HG03159 (cell line): ENCODE data around the gene OTOF.

ENCODE experiments used
- ATAC-seq: cut with Tn5 transposase; IDR thresholded peaks from one replicate; pipeline ENCODE4 v1.9.1; 2021; ENCODE audit warnings: mild to moderate bottlenecking, moderate library complexity; ENCODE audit not compliant: unreplicated experiment

Gene OTOF

DNA sequence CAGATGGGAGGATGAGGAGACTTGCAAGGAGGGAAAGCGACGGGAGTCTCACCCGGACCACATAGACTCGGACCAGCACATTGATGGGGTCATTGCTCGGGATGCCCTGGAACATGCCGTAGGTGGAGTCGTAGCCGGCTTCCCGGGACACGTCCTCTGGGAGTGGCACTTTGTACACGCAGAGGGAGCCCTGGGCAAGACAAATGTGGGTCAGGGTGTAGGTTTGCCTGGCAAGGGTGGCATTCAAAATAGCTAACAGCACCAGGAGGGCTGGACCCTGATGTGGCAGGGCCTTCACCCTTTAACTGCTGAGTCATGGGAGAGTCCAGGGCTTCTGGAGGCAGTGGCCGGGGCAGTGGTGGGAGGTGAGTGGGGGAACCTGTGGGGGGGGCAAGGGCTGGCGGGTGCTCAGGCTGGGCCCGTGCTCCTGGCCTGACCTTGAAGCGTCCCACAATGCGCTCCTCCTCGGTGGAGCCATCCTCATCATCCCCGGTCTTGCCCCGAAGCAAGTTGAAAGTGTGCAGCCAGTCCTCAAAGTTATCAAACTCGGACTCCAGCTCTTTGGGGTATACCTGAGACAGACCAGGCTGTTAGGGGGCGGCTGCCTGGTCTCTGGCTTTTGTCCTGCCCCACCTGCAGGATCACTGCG is 11.1 kb downstream of the OTOF start:
- no peak for ATAC-seq

DNA sequence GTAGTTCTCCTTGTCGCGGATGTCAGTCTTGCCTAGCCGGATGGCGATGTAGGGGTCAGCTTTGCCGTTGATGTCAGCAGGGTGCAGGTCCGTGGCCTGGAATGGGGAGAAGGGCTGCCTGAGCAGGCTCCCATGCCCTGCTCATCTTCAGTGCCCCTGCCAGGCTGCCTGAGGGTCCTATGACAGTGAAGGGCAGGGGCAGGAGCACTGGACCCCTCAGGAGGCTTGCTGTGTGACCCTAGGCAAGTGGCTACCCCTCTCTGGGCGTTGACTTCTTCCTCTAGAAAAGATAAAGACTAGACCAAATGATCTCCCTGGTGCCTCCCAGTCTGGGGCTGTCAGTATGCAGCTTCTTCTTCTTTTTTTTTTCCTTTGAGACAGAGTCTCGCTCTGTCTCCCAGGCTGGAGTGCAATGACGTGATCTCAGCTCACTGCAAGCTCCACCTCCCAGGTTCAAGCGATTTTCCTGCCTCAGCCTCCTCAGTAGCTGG is 11.9 kb downstream of the OTOF start:
- ATAC-seq = no peak

DNA sequence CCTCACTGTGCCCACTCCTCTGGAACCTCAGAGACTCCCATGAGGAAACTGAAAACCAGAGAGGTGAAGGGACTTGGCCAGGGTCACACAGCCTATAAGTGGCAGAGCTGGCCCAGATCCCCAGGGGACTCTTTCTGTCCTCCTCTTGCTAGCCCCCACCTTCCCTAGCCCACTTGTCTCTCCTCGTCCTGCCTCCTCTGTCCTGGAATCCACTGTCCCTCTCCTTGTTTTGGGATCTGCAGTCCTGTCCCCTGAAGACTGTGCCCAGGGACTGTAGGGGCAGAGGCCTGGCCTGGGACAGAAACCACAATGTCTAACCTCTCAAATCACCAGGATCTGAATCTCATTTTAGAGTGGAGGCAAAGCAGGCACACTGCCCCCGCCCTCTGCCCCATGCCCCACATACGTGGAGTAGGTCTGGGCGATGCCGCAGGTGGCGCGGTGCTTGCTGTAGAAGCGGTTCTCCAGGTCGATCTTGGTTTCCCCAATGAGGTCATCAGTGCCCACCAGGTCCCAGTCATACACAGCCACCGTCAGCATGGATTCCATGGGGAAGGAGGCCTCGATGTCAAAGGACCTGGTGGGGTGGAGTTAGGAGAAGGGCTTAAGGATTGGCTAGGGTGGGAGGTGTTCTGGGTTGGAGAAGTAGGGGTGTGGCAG is 12.5 kb downstream of the OTOF start:
- ATAC-seq = no peak

- ATAC-seq = no peak
Observed at GRCh38 chr2:26464390-26465265, 13.3 kb downstream of the OTOF start.

GRCh38 chr2:26463244-26464192 is 14.4 kb downstream of the OTOF start:
- ATAC-seq = no peak

DNA sequence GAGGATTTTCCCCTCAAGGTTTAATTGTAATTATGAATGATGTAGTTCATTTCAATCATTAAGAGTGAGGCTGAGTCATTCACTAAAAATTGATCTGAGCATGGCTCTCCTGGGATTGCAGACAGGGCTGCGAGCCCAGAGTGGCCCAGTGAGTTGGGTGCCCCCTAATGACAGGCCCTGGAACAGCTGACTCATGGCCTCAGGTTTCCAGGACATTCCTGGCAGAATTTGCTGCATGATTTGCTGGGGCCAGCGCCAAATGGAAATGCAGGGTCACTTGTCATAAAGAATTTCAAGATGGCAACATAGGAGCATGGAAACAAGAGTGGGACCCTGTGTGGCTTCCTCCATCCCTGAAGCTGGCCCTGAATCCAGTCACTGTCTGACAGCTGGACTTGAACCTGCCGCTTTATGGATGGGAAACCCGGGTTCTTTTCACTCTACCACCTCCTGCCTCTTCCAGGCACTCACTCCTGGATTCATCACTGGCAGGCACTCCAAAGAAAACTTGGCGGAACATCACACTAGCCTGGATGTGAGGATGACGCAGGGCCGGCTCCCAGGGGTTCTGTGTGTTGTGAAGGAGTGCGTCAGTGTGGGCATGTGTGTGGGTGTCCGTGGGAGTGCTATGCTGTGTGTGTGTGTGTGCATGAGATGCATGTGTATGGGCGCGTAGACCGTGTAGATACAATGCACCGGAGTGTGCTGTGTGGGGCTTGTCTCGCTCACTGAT is 15.2 kb downstream of the OTOF start:
- no peak for ATAC-seq

DNA sequence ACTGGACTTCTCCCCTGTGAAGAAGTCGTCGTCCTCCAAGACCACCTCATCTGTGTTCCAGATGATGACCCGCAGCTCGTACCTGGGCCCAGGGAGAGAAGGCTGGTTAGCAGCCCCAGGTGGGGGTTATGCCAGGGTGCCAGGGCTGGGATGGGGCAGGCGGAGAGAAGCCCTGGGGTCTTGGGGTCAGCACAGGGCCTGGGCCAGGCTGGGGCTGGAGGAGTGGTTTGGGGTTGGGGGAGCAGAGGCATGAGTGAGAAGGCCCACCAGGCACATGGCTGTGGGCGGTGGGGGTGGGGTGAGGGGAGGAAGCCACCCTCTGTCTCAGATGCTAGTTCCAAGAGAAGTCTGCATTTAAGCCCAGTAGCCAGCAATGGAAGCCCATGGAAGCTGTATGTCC is 15.8 kb downstream of the OTOF start:
- ATAC-seq = no peak

DNA sequence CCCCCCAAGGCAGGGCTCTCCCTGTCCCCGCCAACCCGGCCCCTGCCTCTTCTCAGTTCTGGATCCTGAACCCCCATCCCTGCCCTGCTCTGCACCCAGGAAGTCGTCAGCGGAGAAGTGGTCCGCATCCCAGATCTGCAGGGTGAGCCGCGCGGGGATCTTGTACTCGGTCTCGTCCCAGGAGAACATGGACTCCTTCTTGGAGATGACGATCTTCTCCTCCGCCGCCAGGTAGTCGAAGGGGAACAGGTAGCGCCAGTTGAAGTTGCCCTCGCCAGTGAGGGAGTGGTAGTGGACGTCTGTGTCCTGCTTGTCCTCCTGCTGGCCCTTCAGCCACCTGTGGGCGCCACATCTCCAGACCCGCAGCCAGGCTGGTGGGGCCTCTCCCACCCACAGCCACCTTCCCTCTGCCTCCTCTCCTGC is 16.3 kb downstream of the OTOF start:
- ATAC-seq = no peak

- no peak for ATAC-seq
Observed at GRCh38 chr2:26460613-26461031, 17.3 kb downstream of the OTOF start.

GRCh38 chr2:26459991-26460612 is 17.8 kb downstream of the OTOF start:
- ATAC-seq = no peak

DNA sequence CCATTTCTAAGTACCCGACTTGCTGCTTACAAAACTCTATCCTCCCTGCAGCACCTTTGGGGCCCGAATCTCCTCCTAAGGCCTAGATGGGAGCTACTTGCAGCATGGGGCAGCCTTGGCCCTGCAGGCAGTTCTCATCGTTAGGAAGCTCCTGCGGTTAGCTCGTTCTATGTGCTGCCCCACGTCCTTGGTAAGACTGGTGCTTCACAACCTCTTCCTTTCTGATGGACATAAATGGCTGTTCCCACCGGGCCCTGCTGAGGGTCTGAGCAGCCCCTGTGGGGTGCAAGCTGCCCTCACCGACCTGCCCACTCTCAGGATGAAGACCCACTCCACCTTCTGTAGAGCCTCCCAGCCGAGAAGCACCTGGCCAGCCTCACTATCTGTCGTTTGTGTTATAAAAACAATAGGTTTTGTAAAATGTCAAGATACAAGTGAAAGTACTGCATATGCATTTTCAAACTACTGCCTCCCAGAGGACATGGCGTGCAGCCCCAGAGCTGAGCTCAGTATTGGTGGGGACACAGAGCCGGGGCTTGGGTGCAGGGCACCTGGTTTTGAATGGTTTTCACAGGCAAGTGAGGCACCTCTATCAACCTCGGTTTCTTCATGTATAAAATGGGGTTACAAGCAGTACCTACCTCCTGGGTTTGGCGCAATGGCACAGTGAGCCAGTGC is 19.4 kb downstream of the OTOF start:
- ATAC-seq = no peak

DNA sequence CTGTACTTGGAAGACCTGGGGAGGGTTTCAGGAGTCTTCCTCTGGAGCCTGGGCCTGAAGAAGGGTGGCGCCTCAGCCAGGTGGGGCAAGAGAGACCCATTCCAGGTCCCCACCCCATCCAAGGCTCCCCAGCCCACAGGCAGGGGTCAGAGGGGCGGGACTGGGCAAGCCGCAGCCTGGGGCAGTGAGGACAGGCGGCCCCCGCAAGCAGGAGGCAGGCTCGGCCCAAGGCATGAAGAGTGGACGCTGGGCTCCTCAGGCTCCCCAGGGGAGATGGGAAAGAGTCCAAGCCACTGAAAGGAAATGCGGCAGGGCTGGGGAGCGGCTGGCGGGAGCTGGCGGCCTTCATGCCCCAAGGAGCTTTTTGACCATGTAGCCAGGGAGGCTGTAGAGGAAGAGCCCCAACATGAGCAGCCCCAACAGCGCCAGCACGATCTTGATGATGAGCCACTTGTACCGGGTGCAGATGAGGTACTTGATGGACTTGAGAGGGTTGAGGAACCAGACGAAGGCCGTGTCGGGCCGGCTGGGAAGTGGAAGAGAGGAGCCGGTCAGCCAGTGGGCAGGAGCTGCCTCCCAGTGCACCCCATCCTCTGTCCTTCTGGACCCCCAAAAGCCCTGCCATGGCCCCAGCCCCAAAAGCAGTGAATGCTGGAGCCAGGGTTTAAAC is 20.1 kb downstream of the OTOF start:
- no peak for ATAC-seq

DNA sequence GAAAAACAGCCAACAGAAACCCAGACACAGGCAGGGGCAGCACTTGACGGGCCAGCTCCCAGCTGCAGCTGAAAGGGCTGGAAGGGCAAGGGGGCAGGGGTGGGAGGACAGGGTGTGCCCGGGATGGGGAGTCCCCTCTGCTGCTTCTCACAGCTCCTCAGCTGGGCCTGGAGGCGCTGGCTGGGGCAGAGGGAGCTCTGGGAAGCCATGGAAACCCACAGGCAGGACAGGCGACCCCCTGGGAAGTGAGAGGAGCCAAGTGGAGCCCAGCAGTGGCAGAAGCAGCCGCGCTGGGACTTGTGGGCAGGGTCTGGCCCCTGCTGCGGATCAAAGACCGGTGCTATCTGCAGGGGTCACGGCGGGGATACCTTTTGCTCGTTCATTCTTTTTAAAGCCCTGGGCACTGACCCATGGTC is 20.7 kb downstream of the OTOF start:
- no peak for ATAC-seq

- no peak for ATAC-seq
Observed at GRCh38 chr2:26456440-26457250, 21.3 kb downstream of the OTOF start.

GRCh38 chr2:26455670-26456439 is 22.1 kb downstream of the OTOF start:
- ATAC-seq = no peak

GRCh38 chr2:26455037-26455669 is 22.8 kb downstream of the OTOF start:
- no peak for ATAC-seq
